K562 (cell line): ENCODE data around the gene UBALD2. TPM values are rescaled to one million over a fixed set of nuclear protein-coding genes. Genes with fewer than 3 reads are reported as not detected.

Source experiments
- ATAC-seq: fragments of 200-7000 bp; cut with Tn5 transposase; 3 replicates; pipeline ENCODE4 v1.9.1; 2020; ENCODE audit warnings: moderate library complexity
- BruUV-seq: library from RNA; stranded (reverse); fragments of 400-500 nt; replicated peaks from 2 replicates; lab custom pipeline; 2021; lab: Mats Ljungman, UMichigan
- CTCF ChIA-PET: fragments of 300-600 bp; formaldehyde crosslinking; extraction: SDS; loops from one replicate; lab custom pipeline; 2021; ENCODE audit warnings: low intra/inter-chr PET ratio; lab: Yijun Ruan, JAX
- POLR2A ChIA-PET: fragments of 300-600, 350-650 bp; sonication (Branson Sonifier 250); formaldehyde crosslinking; extraction: SDS; loops from one replicate; lab custom pipeline; 2021; ENCODE audit warnings: antibody characterized with exemption, inconsistent platforms; lab: Yijun Ruan, JAX
- DNase-seq, 4 experiments: peaks; one replicate each; pipeline versions ENCODE4 v3.0.0 to v3.0.0-alpha.2; 2011 to 2018; ENCODE audit warnings: low spot score in 3 of 4, mixed read lengths in 3 of 4; ENCODE audit errors: extremely low read depth in 1 of 4
- FAIRE-seq: peaks from 2 replicates; lab custom pipeline; 2011; peaks lifted over from hg19 to GRCh38; lab: Jason Lieb, UNC
- H2AFZ ChIP-seq: 2 replicates; pipeline ENCODE4 v1.6.0; 2011; ENCODE audit warnings: low read depth, low read length, control low read depth, inconsistent platforms
- H3K27ac ChIP-seq: fragments of 200-600 bp; 3 replicates; pipeline ENCODE4 v1.8.0; 2011; ENCODE audit warnings: low read depth, mild to moderate bottlenecking, control low read depth, inconsistent platforms, low read length, moderate library complexity, mixed read lengths; ENCODE audit errors: extremely low read depth
- H3K27me3 ChIP-seq, 2 experiments: fragments of 300-600 bp in 1 of 2; 2 replicates in 1 of 2; 3 replicates in 1 of 2; pipeline versions ENCODE4 v1.6.0 to v1.8.0; 2011; ENCODE audit warnings: inconsistent platforms in 2 of 2, low read length in 2 of 2, mild to moderate bottlenecking in 1 of 2, mixed read lengths in 1 of 2, moderate library complexity in 1 of 2; ENCODE audit not compliant: control insufficient read depth in 2 of 2, insufficient read depth in 2 of 2
- H3K36me3 ChIP-seq: fragments of 300-600 bp; 3 replicates; pipeline ENCODE4 v1.8.0; 2011; ENCODE audit warnings: mild to moderate bottlenecking, low read length, inconsistent platforms; ENCODE audit not compliant: control insufficient read depth, insufficient read depth
- H3K4me1 ChIP-seq, 2 experiments: fragments of 200-600 bp in 1 of 2; replicated peaks in 1 of 2; 2 replicates in 1 of 2; 3 replicates in 1 of 2; pipeline versions ENCODE4 v1.5.1 to v1.8.0; 2011; ENCODE audit warnings: inconsistent platforms in 2 of 2, low read length in 2 of 2, mild to moderate bottlenecking in 1 of 2, mixed read lengths in 1 of 2, moderate library complexity in 1 of 2; ENCODE audit not compliant: control insufficient read depth in 2 of 2, insufficient read depth in 2 of 2
- H3K4me2 ChIP-seq: 2 replicates; pipeline ENCODE4 v1.6.1; 2011; ENCODE audit warnings: low read length, control low read depth, inconsistent platforms, mixed read lengths; ENCODE audit not compliant: insufficient read depth
- H3K4me3 ChIP-seq: fragments of 200-600 bp; sonication (generic), shearing (Covaris generic); 2 replicates; pipeline ENCODE4 v1.5.1; 2016; ENCODE audit warnings: control low read depth, inconsistent platforms
- H3K79me2 ChIP-seq: fragments of 200-600 bp; 3 replicates; pipeline ENCODE4 v1.8.0; 2011; ENCODE audit warnings: low read length, inconsistent platforms; ENCODE audit not compliant: control insufficient read depth, insufficient read depth
- H3K9ac ChIP-seq, 2 experiments: 2 replicates each; pipeline versions ENCODE4 v1.6.0 to v1.6.1; 2011; ENCODE audit warnings: low read depth in 2 of 2, low read length in 2 of 2, control low read depth in 1 of 2, inconsistent platforms in 1 of 2, mild to moderate bottlenecking in 1 of 2, mixed read lengths in 1 of 2; ENCODE audit not compliant: insufficient read depth in 1 of 2
- H3K9me1 ChIP-seq: one replicate; pipeline ENCODE4 v1.6.0; 2011; ENCODE audit warnings: inconsistent platforms, mild to moderate bottlenecking, low read length, moderate library complexity; ENCODE audit not compliant: control insufficient read depth, insufficient read depth
- H3K9me3 ChIP-seq: replicated peaks from 2 replicates; pipeline ENCODE4 v1.5.1; 2011; ENCODE audit warnings: low read depth, low read length, inconsistent platforms; ENCODE audit not compliant: control insufficient read depth, insufficient read depth
- H4K20me1 ChIP-seq: replicated peaks from 2 replicates; pipeline ENCODE4 v1.6.1; 2011; ENCODE audit warnings: low read length, inconsistent platforms, mixed read lengths; ENCODE audit not compliant: control insufficient read depth, insufficient read depth
- FOXJ3 ChIP-seq: sonication (generic); formaldehyde crosslinking; IDR thresholded peaks from 2 replicates; pipeline ENCODE4 v1.4.0; 2020; ENCODE audit warnings: mild to moderate bottlenecking, missing genetic modification reagents
- MTF1 ChIP-seq: fragments of 250-450 bp; sonication (Bioruptor Pico); IDR thresholded peaks from 2 replicates; pipeline ENCODE4 v1.9.0; 2021; ENCODE audit warnings: moderate library complexity, mild to moderate bottlenecking, inconsistent platforms, borderline replicate concordance
- NEUROD1 ChIP-seq: fragments of 150-350 bp; IDR thresholded peaks from 2 replicates; pipeline ENCODE4 v1.6.1; 2014; ENCODE audit warnings: borderline replicate concordance, low read length, low read depth; ENCODE audit not compliant: partially characterized antibody
- XRCC5 ChIP-seq: fragments of 200-400 bp; formaldehyde crosslinking; IDR thresholded peaks from 2 replicates; pipeline ENCODE4 v1.6.1; 2017; ENCODE audit warnings: low read depth, mild to moderate bottlenecking, low read length
- ZBTB8A ChIP-seq: fragments of 450-650 bp; IDR thresholded peaks from 2 replicates; pipeline ENCODE4 v1.6.1; 2018; ENCODE audit warnings: mild to moderate bottlenecking, moderate library complexity; ENCODE audit not compliant: partially characterized antibody
- ZNF740 ChIP-seq, 3 experiments: fragments of 200-800 bp in 1 of 3; sonication (Bioruptor generic) in 1 of 3; sonication (generic) in 1 of 3; formaldehyde crosslinking in 1 of 3; IDR thresholded peaks; 2 replicates each; pipeline versions ENCODE4 v1.6.1 to v1.8.0; 2016 to 2022; ENCODE audit warnings: mild to moderate bottlenecking in 2 of 3, missing compliant biosample characterization in 2 of 3, missing genetic modification characterization in 2 of 3, missing genetic modification reagents in 1 of 3
- WGBS: fragments of 100-300 bp; shearing (Covaris generic); methylation state at CpG from one replicate; pipeline ENCODE4 v1.1.6; 2016; ENCODE audit warnings: low coverage, mixed read lengths; ENCODE audit not compliant: insufficient coverage; ENCODE audit errors: missing lambda C conversion rate; 5-methylcytosine and 5-hydroxymethylcytosine counted together
- in situ Hi-C: fragments of 300-500 bp; cut with MboI; formaldehyde crosslinking; loops from 4 replicates; pipeline ENCODE4 v1.15.0; 2018; ENCODE audit warnings: inconsistent platforms, mixed read lengths
- intact Hi-C: fragments of 100-400 bp; cut with micrococcal nuclease; formaldehyde crosslinking; loops from 2 replicates; pipeline ENCODE4 v1.14.2; 2022
- polyA plus RNA-seq, 8 experiments: library from polyadenylated mRNA; depleted of rRNA in 4 of 8; stranded (reverse) in 5 of 8; unstranded in 3 of 8; fragments of >200 nt; fragmentation: Nextera tagmentation in 2 of 8; fragmentation: Illumina TruSeq in 1 of 8; extraction: Ambion mirVana in 2 of 8; extraction: Trizol in 1 of 8; gene quantifications; 2 replicates each; pipeline versions ENCODE4 v1.2.1 to v1.2.3, GENCODE V29; 2011 to 2014; ENCODE audit warnings: inconsistent platforms in 1 of 8, missing spikeins in 1 of 8
- total RNA-seq, 7 experiments: library from RNA; depleted of rRNA in 6 of 7; stranded (reverse); fragments of >200 nt in 6 of 7; fragmentation: Illumina TruSeq in 2 of 7; extraction: Trizol in 2 of 7; gene quantifications; 2 replicates each; pipeline versions ENCODE4 v1.2.1 to v1.2.3, GENCODE V29; 2011 to 2021; ENCODE audit warnings: low replicate concordance in 1 of 7

UBALD2 gene
- total and polyA plus RNA-seq, 9 of the 15 experiments (the other 6 are each of a cell fraction or from before 2014, with no cell fraction given), result 2.3 to 94.1 (median 25.3) TPM

GRCh38 chr17:76263896-76264295, 1.3 kb upstream of the UBALD2 start:
- Histone ChIP-seq H3K27ac (peak overlapping the region; percentile 83; the same call in 2 of the 3 replicates), H3K36me3 (peaks cover 20% of the 10 kb centered on the region), H3K9ac (no peak overlapping the region; a peak in 1 of 4 replicates), H3K4me2 (no peak overlapping the region), H3K79me2 (peaks cover 36% of the 10 kb centered on the region), H3K4me3 (no peak overlapping the region), H2AFZ (peak overlapping the region; percentile 81), H4K20me1 (no peaks in the 10 kb centered on the region), H3K4me1 (peaks cover 26 to 28% of the 10 kb centered on the region in 2 experiments; a peak in 4 of 5 replicates), H3K9me3 (no peaks in the 10 kb centered on the region), H3K9me1 (no peaks in the 10 kb centered on the region), H3K27me3 (no peaks in the 10 kb centered on the region)
- WGBS, result 91% methylated on average over 5 of the region's 5 CpGs
- BruUV-seq, result no TSS peak
- CTCF ChIA-PET, result no interaction called here
- intact Hi-C loops, result no loop called here
- in situ Hi-C loops, result loop anchor here (5.0 kb wide), 1 partner anchor 67 kb away; no protein-coding TSS in a partner anchor
- POLR2A ChIA-PET, result interaction anchor here (0.7 to 3.4 kb wide), 8 partner anchors 8 to 90 kb away, joined by 3 to 28 read pairs (median 9); partner anchors contain the start of genes PRPSAP1 and RNF157
- DNase-seq (no peak), FAIRE-seq (no peak), ATAC-seq (no peak)
- TF ChIP-seq ZNF740 (CRISPR knock-in tag; IDR thresholded peaks at IDR 0.05), result no peak
- no peak for TF ChIP-seq ZNF740 (tag; IDR thresholded peaks at IDR 0.05)
- no peak for TF ChIP-seq MTF1 (CRISPR knock-in tag)
- TF ChIP-seq XRCC5, result 0 out of 2 replicates have a peak, but pooled peaks have one; percentile 10
- TF ChIP-seq NEUROD1, result no peak
- no peak for TF ChIP-seq ZBTB8A
- no peak for TF ChIP-seq FOXJ3 (CRISPR knock-in tag)
